Nephron progenitor cell (in vitro differentiated cells): ENCODE results near the gene TMEM240.
"Not testable (repeated sequence)": the region's sequence is repeated elsewhere in the genome, so short reads cannot be mapped to it uniquely, and the experiment has no call there.

ENCODE experiments used
- DNase-seq: peaks from one replicate; pipeline ENCODE4 v3.0.0; 2021
- H3K27ac Mint-ChIP-seq: 2 replicates; pipeline ENCODE4 v1.8.0; 2021; ENCODE audit warnings: mild to moderate bottlenecking, moderate library complexity, mixed read lengths
- H3K27me3 Mint-ChIP-seq: 2 replicates; pipeline ENCODE4 v1.8.0; 2021; ENCODE audit warnings: mild to moderate bottlenecking, low read depth, mixed read lengths; ENCODE audit not compliant: poor library complexity
- H3K36me3 Mint-ChIP-seq: 2 replicates; pipeline ENCODE4 v1.8.0; 2021; ENCODE audit warnings: low read depth, mixed read lengths
- H3K4me1 Mint-ChIP-seq: 2 replicates; pipeline ENCODE4 v1.8.0; 2021; ENCODE audit warnings: mixed read lengths
- H3K4me3 Mint-ChIP-seq: 2 replicates; pipeline ENCODE4 v1.8.0; 2021; ENCODE audit warnings: mild to moderate bottlenecking, moderate library complexity, mixed read lengths
- H3K9me3 Mint-ChIP-seq: 2 replicates; pipeline ENCODE4 v1.8.0; 2021; ENCODE audit warnings: mild to moderate bottlenecking, moderate library complexity, mixed read lengths
- TF ChIP-seq, protein P1 (sequence below): fragments of 200-600 bp; sonication (generic); IDR thresholded peaks from 2 replicates; pipeline ENCODE4 v1.5.0; 2021; ENCODE audit warnings: antibody characterized with exemption

The TMEM240 gene

GRCh38 chr1:1517973-1518620, 22.3 kb downstream of the TMEM240 start:
- Mint-ChIP-seq H3K36me3 (peaks cover 13% of the 10 kb centered on the region), H3K9me3 (no peaks in the 10 kb centered on the region), H3K27me3 (no peaks in the 10 kb centered on the region), H3K4me1 (peaks cover 20% of the 10 kb centered on the region), H3K27ac (no peak overlapping the region), H3K4me3 (no peak overlapping the region)
- TF ChIP-seq, protein P1, sequence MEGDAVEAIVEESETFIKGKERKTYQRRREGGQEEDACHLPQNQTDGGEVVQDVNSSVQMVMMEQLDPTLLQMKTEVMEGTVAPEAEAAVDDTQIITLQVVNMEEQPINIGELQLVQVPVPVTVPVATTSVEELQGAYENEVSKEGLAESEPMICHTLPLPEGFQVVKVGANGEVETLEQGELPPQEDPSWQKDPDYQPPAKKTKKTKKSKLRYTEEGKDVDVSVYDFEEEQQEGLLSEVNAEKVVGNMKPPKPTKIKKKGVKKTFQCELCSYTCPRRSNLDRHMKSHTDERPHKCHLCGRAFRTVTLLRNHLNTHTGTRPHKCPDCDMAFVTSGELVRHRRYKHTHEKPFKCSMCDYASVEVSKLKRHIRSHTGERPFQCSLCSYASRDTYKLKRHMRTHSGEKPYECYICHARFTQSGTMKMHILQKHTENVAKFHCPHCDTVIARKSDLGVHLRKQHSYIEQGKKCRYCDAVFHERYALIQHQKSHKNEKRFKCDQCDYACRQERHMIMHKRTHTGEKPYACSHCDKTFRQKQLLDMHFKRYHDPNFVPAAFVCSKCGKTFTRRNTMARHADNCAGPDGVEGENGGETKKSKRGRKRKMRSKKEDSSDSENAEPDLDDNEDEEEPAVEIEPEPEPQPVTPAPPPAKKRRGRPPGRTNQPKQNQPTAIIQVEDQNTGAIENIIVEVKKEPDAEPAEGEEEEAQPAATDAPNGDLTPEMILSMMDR, result no peak
- DNase-seq, result no peak

GRCh38 chr1:1516923-1517322, 23.5 kb downstream of the TMEM240 start:
- H3K27me3 Mint-ChIP-seq, H3K9me3 Mint-ChIP-seq, H3K27ac Mint-ChIP-seq, H3K4me3 Mint-ChIP-seq, DNase-seq: not testable (repeated sequence)
- Mint-ChIP-seq H3K36me3 (peaks cover 13% of the 10 kb centered on the region), H3K4me1 (peaks cover 20% of the 10 kb centered on the region)

DNA sequence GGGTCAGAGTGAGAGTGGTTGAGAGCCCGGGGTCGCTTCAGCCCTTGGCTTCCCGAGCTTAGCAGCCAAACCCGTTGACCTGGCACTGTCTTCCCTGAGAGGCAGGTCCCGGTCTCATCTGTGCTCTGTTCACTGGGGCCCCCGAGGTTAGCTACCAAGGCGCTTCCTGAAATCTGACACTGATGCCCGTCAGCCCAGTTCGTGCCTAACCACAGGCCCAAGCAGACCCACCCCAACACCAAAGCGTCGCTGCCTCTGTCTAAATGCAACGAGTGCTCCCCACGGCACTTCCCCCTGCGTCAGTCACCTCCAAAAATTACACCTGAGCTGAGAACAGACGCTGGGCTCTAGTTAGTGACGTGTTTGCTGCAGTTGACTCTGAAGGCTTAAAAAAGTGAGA, 26.0 kb downstream of the TMEM240 start:
- not testable (repeated sequence) for DNase-seq, H3K4me3 Mint-ChIP-seq, H3K27me3 Mint-ChIP-seq, H3K27ac Mint-ChIP-seq, H3K9me3 Mint-ChIP-seq
- Mint-ChIP-seq H3K4me1 (peaks cover 27% of the 10 kb centered on the region), H3K36me3 (peaks cover 13% of the 10 kb centered on the region)

DNA sequence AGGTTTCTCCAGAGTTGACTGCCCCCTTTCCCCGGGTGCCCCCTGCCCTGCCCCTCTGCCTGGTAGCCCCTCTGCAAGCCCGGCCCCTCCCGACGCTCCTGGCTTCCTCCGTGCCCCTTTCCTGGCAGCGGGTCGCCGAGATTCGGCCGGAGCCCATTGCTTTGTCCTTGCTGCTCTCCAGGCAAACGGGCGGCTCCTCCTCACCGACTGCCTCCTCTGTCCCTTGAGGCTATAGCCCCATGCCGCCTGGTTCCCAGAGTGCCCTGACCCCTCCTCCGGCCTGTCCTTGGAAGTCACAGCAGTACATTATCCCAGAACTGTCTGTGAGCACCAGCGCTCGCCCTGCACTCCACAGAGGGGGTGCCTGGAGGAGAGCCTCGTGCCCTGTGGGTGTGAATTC, 26.7 kb downstream of the TMEM240 start:
- H3K9me3 Mint-ChIP-seq, DNase-seq, H3K27ac Mint-ChIP-seq, H3K27me3 Mint-ChIP-seq: not testable (repeated sequence)
- H3K4me1 Mint-ChIP-seq, result peaks cover 27% of the 10 kb centered on the region
- peaks cover 10% of the 10 kb centered on the region for H3K36me3 Mint-ChIP-seq
- peak overlapping the region; percentile 76 for H3K4me3 Mint-ChIP-seq

DNA sequence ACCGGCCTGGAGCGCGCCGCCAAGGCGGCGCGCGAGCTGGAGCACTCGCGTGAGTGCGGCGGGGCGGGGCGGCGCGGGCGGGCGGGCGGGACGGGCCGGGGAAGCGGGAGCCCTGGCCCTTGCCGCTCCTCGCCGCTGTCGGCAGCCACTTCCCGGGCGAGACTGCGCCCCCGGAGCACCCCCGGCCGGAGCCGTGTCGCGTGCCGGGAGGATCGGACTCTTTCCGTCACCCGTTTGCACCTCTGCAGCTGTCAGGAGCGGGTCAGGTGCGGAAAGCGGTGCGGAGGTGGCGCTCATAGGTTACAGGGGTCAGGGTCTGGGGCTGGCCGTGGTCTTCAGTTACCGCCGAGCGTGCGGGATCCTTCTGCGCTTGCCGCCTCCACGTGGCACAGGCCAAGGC, 28.0 kb downstream of the TMEM240 start:
- H3K4me1 Mint-ChIP-seq, result peaks cover 28% of the 10 kb centered on the region
- peak; percentile 39 for DNase-seq
- H3K36me3 Mint-ChIP-seq, H3K27me3 Mint-ChIP-seq, H3K27ac Mint-ChIP-seq, H3K9me3 Mint-ChIP-seq: not testable (repeated sequence)
- H3K4me3 Mint-ChIP-seq, result peak overlapping the region; percentile 71

GRCh38 chr1:1511533-1512285, 28.7 kb downstream of the TMEM240 start, which contains the start of gene ATAD3A:
TSS of gene ATAD3A (plus strand) at chr1:1512162. CDS start at chr1:1512269, 107 bp downstream.
- H3K4me3 Mint-ChIP-seq, result peak within 1 kb of the TSS; percentile 89
- H3K27ac Mint-ChIP-seq, result peak within 1 kb of the TSS; percentile 95

GRCh38 chr1:1510912-1511532, 29.4 kb downstream of the TMEM240 start:
- H3K4me1 Mint-ChIP-seq, result peaks cover 38% of the 10 kb centered on the region
- H3K9me3 Mint-ChIP-seq, result no peaks in the 10 kb centered on the region
- no peaks in the 10 kb centered on the region for H3K36me3 Mint-ChIP-seq
- peak overlapping the region; percentile 89 for H3K4me3 Mint-ChIP-seq
- no peak for DNase-seq
- H3K27me3 Mint-ChIP-seq, result no peaks in the 10 kb centered on the region
- peak overlapping the region; percentile 95 for H3K27ac Mint-ChIP-seq
- TF ChIP-seq, protein P1, result no peak

More at GRCh38 chr1:1511533-1512285, 28.7 kb downstream of the TMEM240 start, which contains the start of gene ATAD3A:
- TF ChIP-seq, protein P1, result no peak
- peak; percentile 97 for DNase-seq
- Mint-ChIP-seq H3K27me3 (no peaks in the 10 kb centered on the region), H3K4me1 (peaks cover 34% of the 10 kb centered on the region), H3K36me3 (no peaks in the 10 kb centered on the region), H3K9me3 (no peaks in the 10 kb centered on the region)

DNA sequence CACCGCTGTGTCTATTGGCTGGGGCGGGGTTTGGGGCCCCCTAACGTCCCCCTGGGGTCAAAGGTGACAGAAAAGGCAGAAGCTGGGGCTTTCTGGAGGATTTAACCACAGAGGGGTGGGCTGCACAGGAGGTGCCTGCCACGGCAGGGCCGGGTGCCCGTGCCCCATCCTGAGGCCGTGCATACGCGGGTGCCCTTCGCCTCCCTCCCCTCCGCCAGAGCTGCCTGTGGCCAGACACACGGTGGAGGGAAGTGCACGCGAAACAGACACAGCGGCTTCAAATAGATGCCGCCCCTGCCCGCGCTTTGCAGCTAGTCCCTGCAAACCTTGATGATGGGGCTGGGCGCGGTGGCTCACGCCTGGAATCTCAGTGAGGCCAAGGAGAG, 31.0 kb downstream of the TMEM240 start:
- H3K27ac Mint-ChIP-seq, H3K36me3 Mint-ChIP-seq, DNase-seq, H3K9me3 Mint-ChIP-seq, H3K4me3 Mint-ChIP-seq, H3K27me3 Mint-ChIP-seq: not testable (repeated sequence)
- peaks cover 41% of the 10 kb centered on the region for H3K4me1 Mint-ChIP-seq

DNA sequence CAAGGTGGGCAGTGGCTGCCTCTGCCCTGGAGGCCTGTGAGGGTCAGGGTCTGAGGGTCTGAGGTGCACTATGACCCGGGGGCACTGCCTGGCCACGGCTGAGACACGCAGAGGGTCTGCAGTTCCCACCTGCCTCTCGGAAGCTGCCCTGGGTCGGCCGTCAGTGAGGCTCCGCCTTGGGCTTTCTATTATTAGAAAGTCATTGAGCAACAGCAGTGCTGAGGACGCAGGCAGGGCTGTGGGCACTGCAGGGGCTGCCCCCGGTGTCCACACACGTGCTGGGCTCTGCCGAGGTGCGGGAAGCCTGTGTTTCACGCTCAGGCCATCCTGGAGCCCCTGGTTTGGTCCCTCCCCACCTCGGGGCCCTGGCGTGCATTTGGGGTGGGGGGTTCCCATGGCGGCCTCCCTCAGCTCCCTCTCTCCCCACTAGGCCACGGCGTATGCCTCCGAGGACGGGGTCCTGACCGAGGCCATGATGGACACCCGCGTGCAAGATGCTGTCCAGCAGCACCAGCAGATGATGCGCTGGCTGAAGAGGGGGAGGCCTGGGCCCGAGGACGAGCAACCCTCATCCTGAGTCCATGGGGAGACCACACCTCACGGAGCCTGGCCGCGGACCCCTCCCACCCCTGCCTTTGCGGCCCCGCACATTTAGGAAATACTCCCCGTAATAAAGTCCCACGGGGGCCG, 31.5 kb downstream of the TMEM240 start:
- not testable (repeated sequence) for H3K27me3 Mint-ChIP-seq, H3K27ac Mint-ChIP-seq, H3K4me3 Mint-ChIP-seq, H3K36me3 Mint-ChIP-seq, DNase-seq, H3K9me3 Mint-ChIP-seq
- peaks cover 39% of the 10 kb centered on the region for H3K4me1 Mint-ChIP-seq
